Measurements from ENCODE around the gene CACNB1.

DNA sequence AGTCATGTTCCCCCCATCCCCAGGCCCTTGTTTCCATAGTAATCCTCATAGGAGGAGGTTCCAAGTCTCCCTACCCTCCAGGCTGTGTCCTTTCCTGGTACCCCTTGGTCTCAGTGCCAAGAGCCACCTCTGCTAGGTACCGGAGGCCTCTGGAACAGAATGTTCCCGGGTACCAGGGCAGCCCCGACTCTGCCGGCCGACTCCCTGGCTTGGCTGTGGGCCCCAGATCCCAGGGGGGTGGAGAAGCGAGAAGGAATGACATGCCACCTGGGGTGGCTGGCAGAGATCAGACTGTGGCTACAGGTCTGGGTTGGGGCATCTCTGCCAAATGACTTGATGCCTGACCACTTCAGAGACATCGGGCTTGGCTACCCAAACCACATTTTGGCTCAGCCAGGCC is 24.7 kb upstream of the CACNB1 start:
- no peak for TF ChIP-seq POLR2AphosphoS5 (IDR thresholded peaks at IDR 0.05)
- TF ChIP-seq, protein P1, sequence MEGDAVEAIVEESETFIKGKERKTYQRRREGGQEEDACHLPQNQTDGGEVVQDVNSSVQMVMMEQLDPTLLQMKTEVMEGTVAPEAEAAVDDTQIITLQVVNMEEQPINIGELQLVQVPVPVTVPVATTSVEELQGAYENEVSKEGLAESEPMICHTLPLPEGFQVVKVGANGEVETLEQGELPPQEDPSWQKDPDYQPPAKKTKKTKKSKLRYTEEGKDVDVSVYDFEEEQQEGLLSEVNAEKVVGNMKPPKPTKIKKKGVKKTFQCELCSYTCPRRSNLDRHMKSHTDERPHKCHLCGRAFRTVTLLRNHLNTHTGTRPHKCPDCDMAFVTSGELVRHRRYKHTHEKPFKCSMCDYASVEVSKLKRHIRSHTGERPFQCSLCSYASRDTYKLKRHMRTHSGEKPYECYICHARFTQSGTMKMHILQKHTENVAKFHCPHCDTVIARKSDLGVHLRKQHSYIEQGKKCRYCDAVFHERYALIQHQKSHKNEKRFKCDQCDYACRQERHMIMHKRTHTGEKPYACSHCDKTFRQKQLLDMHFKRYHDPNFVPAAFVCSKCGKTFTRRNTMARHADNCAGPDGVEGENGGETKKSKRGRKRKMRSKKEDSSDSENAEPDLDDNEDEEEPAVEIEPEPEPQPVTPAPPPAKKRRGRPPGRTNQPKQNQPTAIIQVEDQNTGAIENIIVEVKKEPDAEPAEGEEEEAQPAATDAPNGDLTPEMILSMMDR (IDR thresholded peaks at IDR 0.05; ENCODE audit: poor library complexity, severe bottlenecking) = no peak
- no peak for TF ChIP-seq RAD21 (conservative IDR thresholded peaks at IDR 0.05)
- TF ChIP-seq, protein P2, sequence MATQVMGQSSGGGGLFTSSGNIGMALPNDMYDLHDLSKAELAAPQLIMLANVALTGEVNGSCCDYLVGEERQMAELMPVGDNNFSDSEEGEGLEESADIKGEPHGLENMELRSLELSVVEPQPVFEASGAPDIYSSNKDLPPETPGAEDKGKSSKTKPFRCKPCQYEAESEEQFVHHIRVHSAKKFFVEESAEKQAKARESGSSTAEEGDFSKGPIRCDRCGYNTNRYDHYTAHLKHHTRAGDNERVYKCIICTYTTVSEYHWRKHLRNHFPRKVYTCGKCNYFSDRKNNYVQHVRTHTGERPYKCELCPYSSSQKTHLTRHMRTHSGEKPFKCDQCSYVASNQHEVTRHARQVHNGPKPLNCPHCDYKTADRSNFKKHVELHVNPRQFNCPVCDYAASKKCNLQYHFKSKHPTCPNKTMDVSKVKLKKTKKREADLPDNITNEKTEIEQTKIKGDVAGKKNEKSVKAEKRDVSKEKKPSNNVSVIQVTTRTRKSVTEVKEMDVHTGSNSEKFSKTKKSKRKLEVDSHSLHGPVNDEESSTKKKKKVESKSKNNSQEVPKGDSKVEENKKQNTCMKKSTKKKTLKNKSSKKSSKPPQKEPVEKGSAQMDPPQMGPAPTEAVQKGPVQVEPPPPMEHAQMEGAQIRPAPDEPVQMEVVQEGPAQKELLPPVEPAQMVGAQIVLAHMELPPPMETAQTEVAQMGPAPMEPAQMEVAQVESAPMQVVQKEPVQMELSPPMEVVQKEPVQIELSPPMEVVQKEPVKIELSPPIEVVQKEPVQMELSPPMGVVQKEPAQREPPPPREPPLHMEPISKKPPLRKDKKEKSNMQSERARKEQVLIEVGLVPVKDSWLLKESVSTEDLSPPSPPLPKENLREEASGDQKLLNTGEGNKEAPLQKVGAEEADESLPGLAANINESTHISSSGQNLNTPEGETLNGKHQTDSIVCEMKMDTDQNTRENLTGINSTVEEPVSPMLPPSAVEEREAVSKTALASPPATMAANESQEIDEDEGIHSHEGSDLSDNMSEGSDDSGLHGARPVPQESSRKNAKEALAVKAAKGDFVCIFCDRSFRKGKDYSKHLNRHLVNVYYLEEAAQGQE (IDR thresholded peaks at IDR 0.05; ENCODE audit: borderline replicate concordance) = no peak
- TF ChIP-seq EP300 (conservative IDR thresholded peaks at IDR 0.05; ENCODE audit: poor library complexity, severe bottlenecking) = no peak
- no peak for TF ChIP-seq MXI1 (conservative IDR thresholded peaks at IDR 0.05; ENCODE audit: poor library complexity, severe bottlenecking)
